K562 (cell line): ENCODE results near the gene PPP2R2D. TPM values are rescaled to one million over a fixed set of nuclear protein-coding genes. Genes with fewer than 3 reads are reported as not detected.
A peak's percentile ranks its signal among the peaks of the same experiment; 100 is the strongest.

Experiments used
- KDM1A ChIP-seq, 2 experiments: fragments of 450-650 bp; IDR thresholded peaks; 2 replicates each; pipeline ENCODE4 v1.6.1; 2016; ENCODE audit warnings: mild to moderate bottlenecking in 2 of 2
- MYC ChIP-seq, 2 experiments: fragments of 250-450 bp in 1 of 2; sonication (Bioruptor Pico) in 1 of 2; IDR thresholded peaks; 2 replicates each; pipeline versions ENCODE4 v1.5.1 to v1.6.1; 2012 to 2021; ENCODE audit warnings: low read depth in 2 of 2, borderline replicate concordance in 1 of 2, improper control_type of control experiment in 1 of 2, low read length in 1 of 2, mild to moderate bottlenecking in 1 of 2, moderate library complexity in 1 of 2
- ZSCAN32 ChIP-seq: fragments of 450-650 bp; formaldehyde crosslinking; IDR thresholded peaks from 2 replicates; pipeline ENCODE4 v1.4.0; 2020; ENCODE audit warnings: mild to moderate bottlenecking, moderate library complexity
- polyA plus RNA-seq, 8 experiments: library from polyadenylated mRNA; depleted of rRNA in 4 of 8; stranded (reverse) in 5 of 8; unstranded in 3 of 8; fragments of >200 nt; fragmentation: Nextera tagmentation in 2 of 8; fragmentation: Illumina TruSeq in 1 of 8; extraction: Ambion mirVana in 2 of 8; extraction: Trizol in 1 of 8; gene quantifications; 2 replicates each; pipeline versions ENCODE4 v1.2.1 to v1.2.3, GENCODE V29; 2011 to 2014; ENCODE audit warnings: inconsistent platforms in 1 of 8, missing spikeins in 1 of 8
- total RNA-seq, 7 experiments: library from RNA; depleted of rRNA in 6 of 7; stranded (reverse); fragments of >200 nt in 6 of 7; fragmentation: Illumina TruSeq in 2 of 7; extraction: Trizol in 2 of 7; gene quantifications; 2 replicates each; pipeline versions ENCODE4 v1.2.1 to v1.2.3, GENCODE V29; 2011 to 2021; ENCODE audit warnings: low replicate concordance in 1 of 7
- TF ChIP-seq, protein P1 (sequence below): fragments of 450-650 bp; IDR thresholded peaks from 2 replicates; pipeline ENCODE4 v1.6.1; 2016; ENCODE audit warnings: mild to moderate bottlenecking, moderate library complexity
- TF ChIP-seq, protein P2 (sequence below): sonication (generic); formaldehyde crosslinking; IDR thresholded peaks from 2 replicates; pipeline ENCODE4 v1.4.0; 2020; ENCODE audit warnings: mild to moderate bottlenecking, missing genetic modification reagents
- TF ChIP-seq, protein P3 (sequence below), 3 experiments: fragments of 200-800 bp in 1 of 3; fragments of 250-450 bp in 1 of 3; fragments of 450-650 bp in 1 of 3; sonication (Bioruptor Pico) in 1 of 3; sonication (Bioruptor generic) in 1 of 3; formaldehyde crosslinking in 1 of 3; IDR thresholded peaks; 2 replicates each; pipeline versions ENCODE4 v1.6.1 to v1.8.0; 2016 to 2022; ENCODE audit warnings: mild to moderate bottlenecking in 2 of 3, missing genetic modification characterization in 2 of 3, missing compliant biosample characterization in 1 of 3, moderate library complexity in 1 of 3

The PPP2R2D gene
- total and polyA plus RNA-seq, 9 of the 15 experiments (the other 6 are each of a cell fraction or from before 2014, with no cell fraction given) = 1.9 to 37.0 (median 26.8) TPM

DNA sequence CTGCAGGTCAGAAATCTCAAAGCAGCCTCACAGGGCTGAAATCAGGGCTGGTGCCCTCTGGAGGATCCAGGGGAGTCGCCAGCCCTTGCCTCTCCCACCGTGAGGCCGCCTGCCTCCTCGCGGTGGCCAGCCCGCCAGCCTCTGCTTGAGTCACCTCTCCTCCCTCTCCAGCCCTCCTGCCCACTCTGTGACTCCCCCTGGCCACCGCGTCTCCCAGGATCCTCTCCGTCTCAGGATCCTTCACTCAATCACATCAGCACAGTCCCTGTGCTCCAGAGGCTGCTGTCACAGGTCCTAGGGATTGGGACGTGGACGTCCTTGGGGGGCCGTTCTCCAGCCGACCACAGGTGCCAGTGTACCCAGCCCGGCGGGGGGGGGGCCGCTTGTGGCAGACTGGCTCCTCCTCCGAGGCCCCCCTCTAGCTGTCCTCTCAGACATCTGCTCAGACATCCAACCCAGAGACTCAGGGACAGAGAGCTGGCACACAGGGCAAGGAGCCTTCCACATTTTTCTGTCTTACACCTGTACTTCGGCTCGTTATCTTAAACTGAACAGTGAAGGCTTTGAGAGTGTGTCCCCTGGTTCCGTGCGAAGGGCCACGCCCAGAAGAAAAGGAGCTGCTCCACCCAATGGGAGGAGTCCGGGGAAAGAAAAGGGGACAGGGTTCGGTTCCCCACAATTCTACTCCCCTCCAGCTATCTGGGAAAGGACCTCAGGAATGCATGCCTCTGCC, 9.4 kb upstream of the PPP2R2D start (continued):
- TF ChIP-seq, protein P1, sequence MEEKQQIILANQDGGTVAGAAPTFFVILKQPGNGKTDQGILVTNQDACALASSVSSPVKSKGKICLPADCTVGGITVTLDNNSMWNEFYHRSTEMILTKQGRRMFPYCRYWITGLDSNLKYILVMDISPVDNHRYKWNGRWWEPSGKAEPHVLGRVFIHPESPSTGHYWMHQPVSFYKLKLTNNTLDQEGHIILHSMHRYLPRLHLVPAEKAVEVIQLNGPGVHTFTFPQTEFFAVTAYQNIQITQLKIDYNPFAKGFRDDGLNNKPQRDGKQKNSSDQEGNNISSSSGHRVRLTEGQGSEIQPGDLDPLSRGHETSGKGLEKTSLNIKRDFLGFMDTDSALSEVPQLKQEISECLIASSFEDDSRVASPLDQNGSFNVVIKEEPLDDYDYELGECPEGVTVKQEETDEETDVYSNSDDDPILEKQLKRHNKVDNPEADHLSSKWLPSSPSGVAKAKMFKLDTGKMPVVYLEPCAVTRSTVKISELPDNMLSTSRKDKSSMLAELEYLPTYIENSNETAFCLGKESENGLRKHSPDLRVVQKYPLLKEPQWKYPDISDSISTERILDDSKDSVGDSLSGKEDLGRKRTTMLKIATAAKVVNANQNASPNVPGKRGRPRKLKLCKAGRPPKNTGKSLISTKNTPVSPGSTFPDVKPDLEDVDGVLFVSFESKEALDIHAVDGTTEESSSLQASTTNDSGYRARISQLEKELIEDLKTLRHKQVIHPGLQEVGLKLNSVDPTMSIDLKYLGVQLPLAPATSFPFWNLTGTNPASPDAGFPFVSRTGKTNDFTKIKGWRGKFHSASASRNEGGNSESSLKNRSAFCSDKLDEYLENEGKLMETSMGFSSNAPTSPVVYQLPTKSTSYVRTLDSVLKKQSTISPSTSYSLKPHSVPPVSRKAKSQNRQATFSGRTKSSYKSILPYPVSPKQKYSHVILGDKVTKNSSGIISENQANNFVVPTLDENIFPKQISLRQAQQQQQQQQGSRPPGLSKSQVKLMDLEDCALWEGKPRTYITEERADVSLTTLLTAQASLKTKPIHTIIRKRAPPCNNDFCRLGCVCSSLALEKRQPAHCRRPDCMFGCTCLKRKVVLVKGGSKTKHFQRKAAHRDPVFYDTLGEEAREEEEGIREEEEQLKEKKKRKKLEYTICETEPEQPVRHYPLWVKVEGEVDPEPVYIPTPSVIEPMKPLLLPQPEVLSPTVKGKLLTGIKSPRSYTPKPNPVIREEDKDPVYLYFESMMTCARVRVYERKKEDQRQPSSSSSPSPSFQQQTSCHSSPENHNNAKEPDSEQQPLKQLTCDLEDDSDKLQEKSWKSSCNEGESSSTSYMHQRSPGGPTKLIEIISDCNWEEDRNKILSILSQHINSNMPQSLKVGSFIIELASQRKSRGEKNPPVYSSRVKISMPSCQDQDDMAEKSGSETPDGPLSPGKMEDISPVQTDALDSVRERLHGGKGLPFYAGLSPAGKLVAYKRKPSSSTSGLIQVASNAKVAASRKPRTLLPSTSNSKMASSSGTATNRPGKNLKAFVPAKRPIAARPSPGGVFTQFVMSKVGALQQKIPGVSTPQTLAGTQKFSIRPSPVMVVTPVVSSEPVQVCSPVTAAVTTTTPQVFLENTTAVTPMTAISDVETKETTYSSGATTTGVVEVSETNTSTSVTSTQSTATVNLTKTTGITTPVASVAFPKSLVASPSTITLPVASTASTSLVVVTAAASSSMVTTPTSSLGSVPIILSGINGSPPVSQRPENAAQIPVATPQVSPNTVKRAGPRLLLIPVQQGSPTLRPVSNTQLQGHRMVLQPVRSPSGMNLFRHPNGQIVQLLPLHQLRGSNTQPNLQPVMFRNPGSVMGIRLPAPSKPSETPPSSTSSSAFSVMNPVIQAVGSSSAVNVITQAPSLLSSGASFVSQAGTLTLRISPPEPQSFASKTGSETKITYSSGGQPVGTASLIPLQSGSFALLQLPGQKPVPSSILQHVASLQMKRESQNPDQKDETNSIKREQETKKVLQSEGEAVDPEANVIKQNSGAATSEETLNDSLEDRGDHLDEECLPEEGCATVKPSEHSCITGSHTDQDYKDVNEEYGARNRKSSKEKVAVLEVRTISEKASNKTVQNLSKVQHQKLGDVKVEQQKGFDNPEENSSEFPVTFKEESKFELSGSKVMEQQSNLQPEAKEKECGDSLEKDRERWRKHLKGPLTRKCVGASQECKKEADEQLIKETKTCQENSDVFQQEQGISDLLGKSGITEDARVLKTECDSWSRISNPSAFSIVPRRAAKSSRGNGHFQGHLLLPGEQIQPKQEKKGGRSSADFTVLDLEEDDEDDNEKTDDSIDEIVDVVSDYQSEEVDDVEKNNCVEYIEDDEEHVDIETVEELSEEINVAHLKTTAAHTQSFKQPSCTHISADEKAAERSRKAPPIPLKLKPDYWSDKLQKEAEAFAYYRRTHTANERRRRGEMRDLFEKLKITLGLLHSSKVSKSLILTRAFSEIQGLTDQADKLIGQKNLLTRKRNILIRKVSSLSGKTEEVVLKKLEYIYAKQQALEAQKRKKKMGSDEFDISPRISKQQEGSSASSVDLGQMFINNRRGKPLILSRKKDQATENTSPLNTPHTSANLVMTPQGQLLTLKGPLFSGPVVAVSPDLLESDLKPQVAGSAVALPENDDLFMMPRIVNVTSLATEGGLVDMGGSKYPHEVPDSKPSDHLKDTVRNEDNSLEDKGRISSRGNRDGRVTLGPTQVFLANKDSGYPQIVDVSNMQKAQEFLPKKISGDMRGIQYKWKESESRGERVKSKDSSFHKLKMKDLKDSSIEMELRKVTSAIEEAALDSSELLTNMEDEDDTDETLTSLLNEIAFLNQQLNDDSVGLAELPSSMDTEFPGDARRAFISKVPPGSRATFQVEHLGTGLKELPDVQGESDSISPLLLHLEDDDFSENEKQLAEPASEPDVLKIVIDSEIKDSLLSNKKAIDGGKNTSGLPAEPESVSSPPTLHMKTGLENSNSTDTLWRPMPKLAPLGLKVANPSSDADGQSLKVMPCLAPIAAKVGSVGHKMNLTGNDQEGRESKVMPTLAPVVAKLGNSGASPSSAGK = peak; percentile 42; the same call in 1 of the 2 replicates
- TF ChIP-seq MYC (IDR thresholded peaks at IDR 0.05; ENCODE audit: low read depth, low read length) (peak; percentile 20; the same call in 1 of the 2 replicates), MYC (CRISPR knock-in tag; IDR thresholded peaks at IDR 0.05; ENCODE audit: borderline replicate concordance, low read depth) (no peak), ZSCAN32 (CRISPR knock-in tag) (no peak), KDM1A (IDR thresholded peaks at IDR 0.05) (peak in 1 of 2 experiments; percentile 39; a peak in 1 of 4 replicates)
- TF ChIP-seq, protein P2, sequence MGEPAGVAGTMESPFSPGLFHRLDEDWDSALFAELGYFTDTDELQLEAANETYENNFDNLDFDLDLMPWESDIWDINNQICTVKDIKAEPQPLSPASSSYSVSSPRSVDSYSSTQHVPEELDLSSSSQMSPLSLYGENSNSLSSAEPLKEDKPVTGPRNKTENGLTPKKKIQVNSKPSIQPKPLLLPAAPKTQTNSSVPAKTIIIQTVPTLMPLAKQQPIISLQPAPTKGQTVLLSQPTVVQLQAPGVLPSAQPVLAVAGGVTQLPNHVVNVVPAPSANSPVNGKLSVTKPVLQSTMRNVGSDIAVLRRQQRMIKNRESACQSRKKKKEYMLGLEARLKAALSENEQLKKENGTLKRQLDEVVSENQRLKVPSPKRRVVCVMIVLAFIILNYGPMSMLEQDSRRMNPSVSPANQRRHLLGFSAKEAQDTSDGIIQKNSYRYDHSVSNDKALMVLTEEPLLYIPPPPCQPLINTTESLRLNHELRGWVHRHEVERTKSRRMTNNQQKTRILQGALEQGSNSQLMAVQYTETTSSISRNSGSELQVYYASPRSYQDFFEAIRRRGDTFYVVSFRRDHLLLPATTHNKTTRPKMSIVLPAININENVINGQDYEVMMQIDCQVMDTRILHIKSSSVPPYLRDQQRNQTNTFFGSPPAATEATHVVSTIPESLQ (CRISPR knock-in tag) = no peak
- TF ChIP-seq, protein P3, sequence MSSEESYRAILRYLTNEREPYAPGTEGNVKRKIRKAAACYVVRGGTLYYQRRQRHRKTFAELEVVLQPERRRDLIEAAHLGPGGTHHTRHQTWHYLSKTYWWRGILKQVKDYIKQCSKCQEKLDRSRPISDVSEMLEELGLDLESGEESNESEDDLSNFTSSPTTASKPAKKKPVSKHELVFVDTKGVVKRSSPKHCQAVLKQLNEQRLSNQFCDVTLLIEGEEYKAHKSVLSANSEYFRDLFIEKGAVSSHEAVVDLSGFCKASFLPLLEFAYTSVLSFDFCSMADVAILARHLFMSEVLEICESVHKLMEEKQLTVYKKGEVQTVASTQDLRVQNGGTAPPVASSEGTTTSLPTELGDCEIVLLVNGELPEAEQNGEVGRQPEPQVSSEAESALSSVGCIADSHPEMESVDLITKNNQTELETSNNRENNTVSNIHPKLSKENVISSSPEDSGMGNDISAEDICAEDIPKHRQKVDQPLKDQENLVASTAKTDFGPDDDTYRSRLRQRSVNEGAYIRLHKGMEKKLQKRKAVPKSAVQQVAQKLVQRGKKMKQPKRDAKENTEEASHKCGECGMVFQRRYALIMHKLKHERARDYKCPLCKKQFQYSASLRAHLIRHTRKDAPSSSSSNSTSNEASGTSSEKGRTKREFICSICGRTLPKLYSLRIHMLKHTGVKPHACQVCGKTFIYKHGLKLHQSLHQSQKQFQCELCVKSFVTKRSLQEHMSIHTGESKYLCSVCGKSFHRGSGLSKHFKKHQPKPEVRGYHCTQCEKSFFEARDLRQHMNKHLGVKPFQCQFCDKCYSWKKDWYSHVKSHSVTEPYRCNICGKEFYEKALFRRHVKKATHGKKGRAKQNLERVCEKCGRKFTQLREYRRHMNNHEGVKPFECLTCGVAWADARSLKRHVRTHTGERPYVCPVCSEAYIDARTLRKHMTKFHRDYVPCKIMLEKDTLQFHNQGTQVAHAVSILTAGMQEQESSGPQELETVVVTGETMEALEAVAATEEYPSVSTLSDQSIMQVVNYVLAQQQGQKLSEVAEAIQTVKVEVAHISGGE (CRISPR knock-in tag; IDR thresholded peaks at IDR 0.05) = no peak
